Tibial nerve (tissue), 3 donors: ENCODE measurements around the gene TOPBP1.

Experiments
- CTCF ChIP-seq, 5 experiments: fragments of 200-600 bp in 3 of 5; fragments of 450-650 bp in 2 of 5; sonication (generic) in 3 of 5; IDR thresholded peaks; one replicate each; pipeline ENCODE4 v1.5.1; 2016 to 2019; ENCODE audit warnings: antibody characterized with exemption in 5 of 5, mild to moderate bottlenecking in 3 of 5, moderate library complexity in 2 of 5
- POLR2A ChIP-seq, 2 donors: fragments of 450-650 bp; IDR thresholded peaks; one replicate each; pipeline ENCODE4 v1.6.1; 2017; ENCODE audit warnings: antibody characterized with exemption in 2 of 2, mild to moderate bottlenecking in 2 of 2, moderate library complexity in 2 of 2

- TF ChIP-seq CTCF (IDR thresholded peaks at IDR 0.05) (no peak), POLR2A (IDR thresholded peaks at IDR 0.05) (no peak)
Observed at GRCh38 chr3:133709139-133709750, 47.5 kb upstream of the TOPBP1 start.
